Stimulated activated CD4-positive, alpha-beta T cell treated with anti-CD3 and anti-CD28 coated beads, Interleukin-12 subunit alpha, Interleukin-12 subunit beta, amount 100 ng/mL, for 4 hours (primary cell): ENCODE results near the gene POLR3H.

ENCODE experiments used
- DNase-seq: peaks from one replicate; pipeline ENCODE4 v3.0.0-alpha.2; 2020

POLR3H gene

DNA sequence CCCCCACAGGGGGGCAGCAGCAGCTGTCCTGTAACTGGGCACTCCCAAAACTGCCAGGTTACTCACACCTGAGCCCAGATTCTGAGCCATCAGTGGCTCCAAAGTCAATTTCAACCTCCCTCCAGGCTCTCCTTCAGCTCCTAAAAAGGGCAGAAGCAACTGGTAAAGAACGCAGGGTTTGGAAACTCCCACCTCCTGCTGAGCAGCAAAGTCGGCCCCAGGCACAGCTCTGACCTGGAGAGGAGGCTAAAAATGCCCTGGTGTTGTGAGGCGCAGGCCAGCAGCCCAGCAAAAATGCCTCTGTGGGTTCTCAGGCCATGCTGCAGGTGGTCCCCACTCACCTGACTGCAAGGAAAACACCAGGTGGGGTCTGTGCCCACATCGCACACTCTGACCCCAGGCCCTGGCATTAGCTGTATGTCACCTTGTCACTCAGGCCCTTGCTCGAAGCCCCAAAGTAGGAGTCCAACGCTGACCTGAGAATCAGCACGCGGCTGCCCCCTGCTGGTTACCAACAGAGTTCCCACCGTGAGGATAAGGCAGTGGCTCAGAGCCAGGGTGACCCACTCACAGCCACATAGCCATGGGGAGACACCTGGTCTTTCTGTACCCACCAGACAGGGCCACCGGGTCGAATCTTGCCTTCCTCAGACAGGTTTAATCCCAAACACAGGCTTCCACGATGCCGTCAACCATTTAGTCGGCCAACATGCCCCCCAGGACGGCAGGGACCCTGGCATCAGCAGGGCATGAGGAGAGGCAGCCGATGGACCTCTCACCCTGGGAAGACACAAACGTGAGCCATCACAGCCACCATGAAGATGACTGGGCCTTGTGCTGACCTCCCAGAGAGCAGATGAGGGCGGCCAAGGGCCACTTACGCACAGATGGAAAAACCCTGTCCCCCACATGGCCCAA is 11.1 kb downstream of the POLR3H start:
- DNase-seq = peak; percentile 66

DNA sequence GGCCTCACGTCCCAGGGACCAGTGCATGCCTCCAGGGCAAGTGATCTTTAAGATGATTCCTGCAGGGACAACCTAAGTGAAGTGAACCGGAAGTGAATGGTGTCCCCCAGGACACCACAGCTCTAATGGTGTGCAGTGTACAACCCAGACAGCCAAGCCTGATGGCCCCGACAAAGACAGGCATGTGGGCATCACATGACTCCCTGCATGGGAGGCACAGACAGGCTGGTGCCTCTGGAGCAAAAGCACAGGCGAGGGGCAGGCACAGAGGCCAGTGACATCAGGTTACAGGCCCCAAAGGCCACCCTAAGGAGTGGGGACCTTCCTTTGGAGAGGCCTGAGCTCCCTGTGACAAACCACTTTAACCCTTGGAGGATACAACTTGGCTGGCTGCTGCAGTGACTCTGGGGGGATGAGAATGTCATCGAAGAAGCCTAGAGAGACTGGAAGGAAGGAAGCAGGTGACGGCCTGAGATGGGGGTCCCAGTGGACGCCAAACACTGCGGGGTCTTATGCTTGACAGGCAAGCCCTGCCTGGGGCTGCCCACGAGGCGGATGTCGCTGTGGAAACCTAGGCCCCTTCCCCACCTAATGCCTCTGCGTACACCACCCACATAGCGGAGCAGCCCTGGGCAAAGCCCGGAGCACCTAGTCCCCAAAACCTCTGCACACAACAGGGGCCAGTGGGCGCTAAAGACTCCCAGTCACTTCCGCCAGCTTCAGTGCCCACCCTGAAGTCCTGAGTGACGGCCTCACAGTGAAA is 12.4 kb downstream of the POLR3H start:
- no peak for DNase-seq

DNA sequence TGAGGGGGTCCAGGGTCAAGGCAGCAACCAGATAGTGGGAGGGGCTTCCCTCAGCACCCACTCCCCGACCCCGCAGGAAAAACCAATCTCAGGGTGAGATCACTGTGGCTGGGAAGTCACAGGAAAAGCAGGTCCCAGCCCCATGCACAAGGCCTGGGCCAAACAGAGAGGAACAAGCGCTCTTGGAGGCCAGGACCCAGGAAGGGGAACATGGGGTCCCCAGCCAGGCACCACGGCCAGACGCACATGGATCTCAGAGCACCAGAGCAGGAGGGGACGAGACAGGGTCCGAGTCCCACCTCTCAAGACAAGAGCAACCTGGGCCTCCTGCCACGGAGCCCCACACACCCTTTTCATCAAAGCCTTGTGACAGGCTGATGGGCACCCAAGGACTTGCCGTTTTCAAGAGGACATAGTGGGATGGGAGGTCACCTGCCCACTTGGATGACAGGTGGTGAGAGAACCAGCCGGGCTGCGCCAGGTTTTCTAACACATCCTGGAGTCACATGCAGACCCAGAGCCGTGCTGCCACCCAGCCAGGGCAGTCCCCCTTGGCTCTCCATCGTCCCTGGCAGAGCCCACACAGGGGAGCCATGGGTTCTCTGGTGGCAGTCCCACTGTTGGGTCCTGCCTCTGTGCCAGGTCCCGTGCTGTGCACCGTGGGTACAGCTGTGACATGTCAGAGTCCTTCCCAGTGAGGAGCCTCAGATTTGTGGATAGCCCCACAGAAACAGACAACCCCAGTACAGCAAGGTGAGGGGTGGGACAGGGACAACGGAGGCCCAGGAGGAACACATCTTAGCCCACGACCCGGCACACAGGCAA is 13.2 kb downstream of the POLR3H start:
- DNase-seq = no peak

DNA sequence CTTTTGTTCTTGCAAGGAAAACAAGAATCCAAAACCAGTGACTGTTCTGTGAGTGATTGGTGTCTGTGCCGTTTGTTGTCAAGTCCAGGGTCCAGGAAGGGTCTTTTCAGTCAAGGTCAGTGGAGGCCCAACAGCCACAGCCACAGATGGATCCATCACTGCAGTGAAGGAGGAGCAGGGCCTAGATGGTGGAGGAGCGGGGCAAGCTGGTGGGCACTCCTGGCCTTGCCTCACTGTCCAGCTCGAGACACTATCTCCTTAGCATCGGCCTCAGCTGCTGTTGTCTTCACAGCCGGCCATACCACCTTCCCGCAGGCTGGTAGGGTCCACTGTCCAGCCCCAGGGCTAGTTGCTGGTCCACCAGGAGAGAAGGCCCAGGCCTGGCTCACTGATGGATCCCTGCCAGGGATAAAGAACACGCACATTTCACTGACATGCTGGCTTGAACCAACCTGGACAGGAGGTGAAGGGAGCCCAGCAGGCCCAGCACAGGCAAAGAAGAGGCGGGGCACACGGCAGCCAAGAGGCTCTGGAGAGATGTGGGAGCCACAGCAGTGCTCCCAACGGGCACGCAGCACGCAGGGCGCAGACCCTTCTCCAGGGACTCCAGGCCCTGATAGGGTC is 15.2 kb downstream of the POLR3H start:
- DNase-seq = no peak

DNA sequence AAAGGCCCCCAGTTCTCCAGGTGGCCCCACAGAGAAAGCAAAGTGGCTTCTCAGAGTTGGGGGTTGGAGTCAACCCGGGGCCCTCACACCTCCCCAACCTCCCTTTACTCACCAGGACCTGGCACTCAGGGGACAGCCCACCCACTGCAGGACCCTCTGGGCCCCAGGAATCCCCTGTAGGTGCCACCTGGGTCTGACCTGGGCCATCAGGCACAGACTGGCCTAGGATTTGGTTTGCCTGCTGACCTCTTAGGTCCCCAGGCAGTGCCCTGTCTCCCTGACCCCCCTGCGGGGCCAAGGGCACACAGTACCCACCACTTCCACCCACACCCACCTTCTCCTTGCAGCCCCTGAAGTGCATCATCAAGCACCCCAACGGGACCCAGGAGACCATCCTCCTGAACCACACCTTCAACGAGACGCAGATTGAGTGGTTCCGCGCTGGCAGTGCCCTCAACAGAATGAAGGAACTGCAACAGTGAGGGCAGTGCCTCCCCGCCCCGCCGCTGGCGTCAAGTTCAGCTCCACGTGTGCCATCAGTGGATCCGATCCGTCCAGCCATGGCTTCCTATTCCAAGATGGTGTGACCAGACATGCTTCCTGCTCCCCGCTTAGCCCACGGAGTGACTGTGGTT is 16.0 kb downstream of the POLR3H start:
- DNase-seq = no peak

DNA sequence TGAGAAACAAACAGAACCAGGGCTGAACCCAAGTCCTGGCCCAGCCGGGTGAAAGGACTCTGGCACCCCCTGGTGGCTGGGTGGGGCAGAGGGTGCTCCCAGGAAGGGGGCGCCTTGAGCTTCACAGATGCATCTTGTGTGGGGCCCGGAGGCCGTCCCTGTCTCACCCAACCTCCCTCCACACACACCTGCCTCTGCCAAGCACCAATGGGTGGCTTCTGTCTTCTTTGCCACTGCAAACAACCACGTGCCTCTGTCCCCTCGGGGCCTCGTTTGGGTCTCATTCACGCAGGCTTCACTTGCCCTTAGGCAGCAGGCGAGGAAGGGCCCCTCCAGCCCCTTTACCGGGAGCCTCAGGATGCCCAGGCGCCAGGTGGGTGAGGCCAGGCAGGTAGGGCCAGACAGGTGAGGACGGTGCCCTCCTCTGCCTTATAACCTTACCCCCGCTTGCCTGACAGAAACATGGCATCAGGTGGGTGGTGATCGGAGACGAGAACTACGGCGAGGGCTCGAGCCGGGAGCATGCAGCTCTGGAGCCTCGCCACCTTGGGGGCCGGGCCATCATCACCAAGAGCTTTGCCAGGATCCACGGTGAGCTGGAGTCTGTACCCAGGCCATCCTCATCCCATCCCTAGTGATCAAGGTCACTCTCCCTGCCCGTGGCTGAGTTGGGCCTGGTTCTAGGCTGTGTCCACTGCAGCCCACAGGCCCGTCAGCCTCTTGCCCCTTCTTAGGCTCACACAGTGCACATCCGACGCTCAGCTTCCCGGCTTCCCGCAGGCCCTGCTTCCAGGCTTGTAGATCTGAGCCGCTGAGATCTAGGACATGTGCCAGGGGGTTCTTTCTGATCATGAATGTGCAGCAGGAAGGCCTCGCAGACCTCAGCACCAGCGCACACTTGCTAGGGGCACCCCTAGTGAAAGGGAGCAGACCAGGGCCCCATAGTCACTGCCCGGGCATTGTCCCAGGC is 17.2 kb downstream of the POLR3H start:
- DNase-seq = peak; percentile 66

DNA sequence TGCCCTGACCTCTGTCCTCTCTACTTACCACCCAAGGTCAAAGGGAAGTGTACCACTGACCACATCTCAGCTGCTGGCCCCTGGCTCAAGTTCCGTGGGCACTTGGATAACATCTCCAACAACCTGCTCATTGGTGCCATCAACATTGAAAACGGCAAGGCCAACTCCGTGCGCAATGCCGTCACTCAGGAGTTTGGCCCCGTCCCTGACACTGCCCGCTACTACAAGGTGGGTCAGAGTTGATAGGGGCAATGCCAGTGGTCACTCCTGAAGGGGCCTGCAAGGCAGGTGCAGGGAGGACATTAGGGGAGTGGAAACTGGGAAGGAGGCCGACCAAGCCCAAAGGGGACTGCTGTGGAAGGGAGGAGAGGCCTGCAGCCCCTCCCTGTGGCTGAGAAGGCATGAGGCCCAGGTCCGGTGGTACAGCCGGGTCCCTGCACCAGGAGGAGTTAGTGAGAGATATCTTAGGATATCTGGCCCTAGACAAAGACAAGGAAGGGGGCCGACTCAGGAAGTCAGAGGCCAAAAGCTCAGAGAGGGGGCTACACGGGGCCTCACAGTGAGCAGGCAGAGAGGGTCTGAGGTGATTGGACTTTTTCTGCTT is 17.9 kb downstream of the POLR3H start:
- DNase-seq = no peak

DNA sequence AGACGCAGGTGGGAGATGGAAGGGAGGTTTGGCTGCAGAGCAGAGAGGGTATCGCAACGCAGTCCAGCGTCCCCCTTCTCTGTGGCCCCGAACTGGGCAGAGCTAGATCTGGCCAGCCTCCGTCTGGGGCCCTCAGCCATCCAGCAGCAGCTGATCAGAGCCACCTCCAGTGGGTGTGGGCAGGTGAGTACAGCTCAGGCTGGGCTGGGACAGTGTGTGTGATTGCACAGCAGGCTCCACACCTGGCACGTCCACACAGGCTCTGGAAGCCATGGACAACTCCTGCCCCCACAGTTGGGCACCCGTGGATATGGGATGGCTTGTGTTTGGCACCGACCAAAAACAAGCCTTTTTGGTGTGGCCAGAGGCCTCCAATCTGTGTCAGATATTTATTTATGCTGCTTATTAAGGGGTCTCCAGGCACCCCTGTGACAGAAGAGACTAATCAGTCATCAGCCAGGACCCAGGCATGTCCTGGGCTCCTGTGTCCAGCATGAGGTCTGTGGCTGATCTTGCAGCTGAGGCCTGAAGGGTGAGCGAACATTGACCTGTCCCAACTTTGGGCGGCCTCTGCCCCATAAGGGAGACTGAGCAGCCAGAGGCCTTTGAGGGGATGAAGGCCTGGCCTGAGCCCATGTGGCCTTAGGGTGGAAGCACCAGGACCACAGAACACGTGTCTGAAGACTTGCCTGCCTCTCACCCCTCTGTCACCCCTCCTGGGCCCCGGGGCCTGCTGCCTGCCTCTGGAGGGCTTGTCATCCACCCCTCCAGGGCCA is 18.6 kb downstream of the POLR3H start:
- no peak for DNase-seq

DNA sequence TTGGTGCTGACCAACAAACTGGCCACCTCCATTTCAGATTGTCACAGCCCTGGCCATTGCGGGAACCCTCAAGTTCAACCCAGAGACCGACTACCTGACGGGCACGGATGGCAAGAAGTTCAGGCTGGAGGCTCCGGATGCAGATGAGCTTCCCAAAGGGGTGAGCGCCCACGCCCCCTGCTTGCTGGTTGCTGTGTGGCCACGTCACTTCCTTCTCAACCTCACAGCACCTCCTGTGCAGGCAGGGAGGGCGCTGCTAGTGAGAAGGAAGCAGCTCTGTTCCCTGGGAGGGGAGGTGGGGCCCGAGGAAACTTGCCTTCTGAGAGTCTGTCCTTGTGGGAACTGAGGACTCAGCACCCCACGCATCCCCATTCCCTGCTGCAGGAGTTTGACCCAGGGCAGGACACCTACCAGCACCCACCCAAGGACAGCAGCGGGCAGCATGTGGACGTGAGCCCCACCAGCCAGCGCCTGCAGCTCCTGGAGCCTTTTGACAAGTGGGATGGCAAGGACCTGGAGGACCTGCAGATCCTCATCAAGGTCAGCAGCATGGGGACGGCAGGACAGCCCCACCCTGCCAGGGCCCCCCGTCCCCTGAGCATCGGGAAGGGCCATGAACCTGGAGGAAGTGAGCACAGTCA is 19.3 kb downstream of the POLR3H start:
- peak; percentile 62 for DNase-seq

DNA sequence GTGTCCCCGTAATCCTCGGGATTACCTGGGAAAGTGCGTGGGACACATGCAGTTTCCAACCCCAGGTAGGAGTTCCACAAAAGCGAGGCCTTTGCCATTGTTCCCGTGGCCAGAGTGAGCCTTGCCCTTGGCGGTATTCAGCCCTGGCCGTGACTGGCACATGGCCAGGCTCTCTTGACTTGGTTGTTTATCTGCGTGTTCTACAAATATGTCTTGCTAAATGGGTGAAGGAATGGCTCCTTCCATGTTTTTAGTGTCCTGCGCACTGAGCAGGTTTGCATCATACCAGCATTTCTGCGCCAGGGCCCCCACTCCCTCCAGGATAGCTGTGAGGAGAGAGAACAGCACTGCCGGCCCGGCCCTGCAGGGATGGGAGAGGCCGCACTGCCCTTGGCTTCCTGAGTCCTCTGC is 20.0 kb downstream of the POLR3H start:
- DNase-seq = no peak

DNA sequence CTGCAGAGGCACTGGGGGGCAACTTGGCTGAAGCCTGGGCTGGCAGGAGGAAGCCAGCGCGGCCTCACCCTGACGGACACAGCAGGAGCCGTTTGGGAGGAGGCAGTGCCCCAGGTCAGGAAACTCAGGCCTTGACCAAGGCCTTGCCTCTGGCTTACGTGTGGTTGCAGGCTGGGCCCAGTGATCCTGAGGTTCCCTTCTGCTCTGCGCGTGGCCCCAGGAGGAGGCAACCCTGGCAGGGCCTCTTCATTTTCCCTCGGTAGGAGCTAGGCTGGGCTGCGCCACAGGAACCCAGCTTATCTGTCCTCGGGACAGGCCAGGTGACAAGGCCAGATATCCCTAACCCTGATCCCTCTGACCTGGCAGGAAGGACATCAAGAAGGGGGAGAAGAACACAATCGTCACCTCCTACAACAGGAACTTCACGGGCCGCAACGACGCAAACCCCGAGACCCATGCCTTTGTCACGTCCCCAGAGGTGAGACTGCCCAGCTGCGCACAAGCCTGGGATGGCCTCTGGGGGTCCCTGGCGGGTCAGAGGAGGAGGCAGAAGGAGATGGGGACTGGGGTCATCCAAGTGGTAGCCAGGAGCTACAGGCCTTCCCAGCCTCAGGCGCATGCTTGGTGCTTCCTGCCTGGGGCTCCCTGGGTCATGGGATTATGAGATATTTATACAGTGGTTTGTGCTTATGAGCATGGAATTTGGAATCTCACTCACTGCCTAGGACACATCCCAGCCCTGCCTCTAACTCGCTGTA is 20.6 kb downstream of the POLR3H start:
- DNase-seq = no peak

DNA sequence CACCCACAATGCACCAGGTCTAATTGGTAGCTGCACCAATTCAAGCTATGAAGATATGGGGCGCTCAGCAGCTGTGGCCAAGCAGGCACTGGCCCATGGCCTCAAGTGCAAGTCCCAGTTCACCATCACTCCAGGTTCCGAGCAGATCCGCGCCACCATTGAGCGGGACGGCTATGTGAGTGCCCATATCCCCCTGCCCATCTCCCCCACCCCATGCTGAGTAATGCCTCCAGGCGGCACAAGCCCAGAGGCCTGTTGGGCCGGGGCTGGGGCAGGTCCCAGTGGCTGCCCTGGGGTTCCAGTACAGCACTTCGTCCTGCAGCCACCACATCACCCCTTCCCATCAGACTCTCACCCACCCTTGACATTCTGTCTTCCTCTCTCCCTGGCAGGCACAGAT is 21.5 kb downstream of the POLR3H start:
- DNase-seq = no peak

DNA sequence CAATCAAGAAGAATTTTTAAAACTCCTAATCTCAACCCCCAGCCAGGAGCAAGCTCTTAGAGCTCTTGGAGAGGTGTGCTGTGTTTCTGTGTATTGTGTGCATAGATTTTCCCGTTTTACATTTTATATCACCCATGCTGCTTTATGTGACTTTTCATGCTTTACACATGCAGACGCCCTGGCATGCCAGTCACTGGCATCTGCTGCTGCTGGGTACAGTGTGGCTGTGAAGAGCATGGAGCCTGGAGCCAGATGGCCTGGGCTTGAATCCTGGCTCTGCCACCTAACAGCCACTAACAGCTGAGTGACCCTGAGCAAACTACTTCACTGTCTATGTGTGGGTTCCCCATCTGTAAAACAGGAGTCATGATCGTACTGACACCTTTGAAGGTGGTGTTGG is 23.1 kb downstream of the POLR3H start:
- no peak for DNase-seq

DNA sequence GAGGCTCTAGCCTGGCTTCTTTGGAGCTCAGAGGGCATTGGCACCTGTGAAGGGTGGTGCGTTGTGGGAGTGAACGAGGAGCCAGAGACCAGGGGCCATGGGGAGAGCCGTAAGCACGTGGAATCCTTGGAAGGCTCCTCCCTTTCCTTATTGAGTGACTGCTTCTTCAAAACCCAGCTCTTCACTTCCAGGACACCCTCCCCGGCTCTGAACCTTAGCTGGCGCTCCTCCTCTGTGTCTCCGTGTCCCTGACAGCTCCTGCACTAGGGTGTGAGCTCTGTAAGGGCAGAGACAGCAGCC is 26.3 kb downstream of the POLR3H start:
- DNase-seq = no peak

DNA sequence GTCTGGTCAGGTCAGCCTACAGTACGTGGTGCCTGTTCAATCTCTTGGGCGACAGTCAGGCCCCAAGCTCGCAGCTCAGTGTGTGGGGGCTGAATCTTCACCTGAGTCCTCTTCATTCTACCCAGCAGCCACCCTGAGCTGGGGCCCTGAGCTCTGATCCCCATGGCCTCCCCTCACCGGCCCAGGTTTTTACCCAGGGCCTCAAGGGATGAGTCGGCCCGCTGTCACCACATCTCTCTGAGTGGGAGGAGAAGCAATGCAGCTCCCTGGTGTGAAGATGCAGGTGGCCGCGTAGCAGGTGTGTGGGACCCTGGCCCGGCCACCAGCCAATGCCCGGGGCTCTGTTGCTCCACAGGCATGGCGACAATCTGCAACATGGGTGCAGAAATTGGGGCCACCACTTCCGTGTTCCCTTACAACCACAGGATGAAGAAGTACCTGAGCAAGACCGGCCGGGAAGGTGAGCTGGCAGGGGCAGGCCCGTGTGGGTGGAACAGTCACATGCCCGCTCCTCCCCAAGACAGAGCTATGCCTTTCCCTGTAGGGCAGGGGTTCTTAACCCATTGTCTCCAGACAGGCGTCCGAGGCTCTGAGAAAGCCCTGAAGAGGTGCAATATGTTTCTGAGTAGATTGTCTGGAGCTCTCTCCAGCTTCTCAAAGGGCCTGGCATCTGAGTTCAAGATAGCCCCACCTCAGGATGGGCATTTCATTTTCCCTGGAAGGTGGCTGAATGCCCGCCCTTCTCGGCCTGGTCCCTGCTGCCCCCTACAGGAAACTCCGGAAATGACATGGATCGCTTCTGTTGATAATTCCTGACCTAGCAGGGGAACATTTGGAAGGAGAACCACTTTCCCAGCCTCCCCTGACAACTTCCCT is 26.9 kb downstream of the POLR3H start:
- DNase-seq = peak; percentile 40

DNA sequence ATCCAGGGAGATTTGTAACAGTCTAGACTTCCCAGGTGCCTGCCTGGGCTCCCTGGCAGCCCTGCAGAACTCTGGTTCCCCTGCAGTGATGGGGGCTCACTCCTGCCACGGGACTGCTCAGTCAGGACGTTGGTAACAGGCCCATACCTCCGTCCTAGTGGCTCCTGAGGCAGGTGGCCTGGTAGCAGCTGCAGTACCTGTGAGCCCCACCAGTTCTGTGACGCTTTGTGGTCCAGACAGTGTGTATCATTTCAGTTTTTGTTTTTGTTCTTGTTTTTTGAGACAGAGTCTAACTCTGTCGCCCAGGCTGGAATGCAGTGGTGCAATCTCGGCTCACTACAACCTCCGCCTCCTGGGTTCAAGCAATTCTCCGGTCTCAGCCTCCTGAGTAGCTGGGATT is 27.8 kb downstream of the POLR3H start:
- DNase-seq = no peak

DNA sequence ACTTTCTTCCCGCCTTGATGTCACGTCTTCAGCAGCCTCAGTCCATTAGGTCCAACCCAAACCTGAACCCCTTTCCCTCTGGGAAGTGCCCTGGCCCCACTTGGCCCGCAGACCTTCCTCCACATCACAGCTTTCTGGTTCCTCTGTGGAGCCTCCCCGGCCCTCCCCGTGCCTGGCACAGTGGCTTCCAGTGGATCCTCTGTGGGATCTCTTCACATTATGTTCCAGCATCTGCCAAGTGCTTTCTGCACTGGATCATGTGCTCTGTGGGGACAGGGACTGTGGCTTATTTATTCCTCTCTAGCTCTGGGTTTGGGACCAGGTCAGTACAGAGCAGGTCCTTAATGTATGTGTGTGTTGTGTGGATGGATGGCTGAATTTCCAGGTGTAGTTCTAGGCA is 30.9 kb downstream of the POLR3H start:
- no peak for DNase-seq
